Type B pancreatic cell (in vitro differentiated cells): ENCODE results near the gene SNX9. TPM values are rescaled to one million over a fixed set of nuclear protein-coding genes. Genes with fewer than 3 reads are reported as not detected.
A peak's percentile ranks its signal among the peaks of the same experiment; 100 is the strongest.

Source experiments
- DNase-seq: peaks from one replicate; pipeline ENCODE4 v3.0.0; 2021; ENCODE audit warnings: mixed read lengths; ENCODE audit not compliant: unreplicated experiment; ENCODE audit errors: extremely low spot score
- H3K27ac Mint-ChIP-seq: 2 replicates; pipeline ENCODE4 v1.8.0; 2021; ENCODE audit warnings: mild to moderate bottlenecking, mixed read lengths
- H3K27me3 Mint-ChIP-seq: 2 replicates; pipeline ENCODE4 v1.8.0; 2021; ENCODE audit warnings: mixed read lengths
- H3K36me3 Mint-ChIP-seq: 2 replicates; pipeline ENCODE4 v1.8.0; 2021; ENCODE audit warnings: mixed read lengths
- H3K4me1 Mint-ChIP-seq: one replicate; pipeline ENCODE4 v1.8.0; 2021; ENCODE audit warnings: mixed read lengths; ENCODE audit not compliant: unreplicated experiment
- H3K4me3 Mint-ChIP-seq: 2 replicates; pipeline ENCODE4 v1.8.0; 2021; ENCODE audit warnings: mild to moderate bottlenecking, mixed read lengths
- H3K9me3 Mint-ChIP-seq: 2 replicates; pipeline ENCODE4 v1.8.0; 2021; ENCODE audit warnings: mixed read lengths
- total RNA-seq: library from RNA; stranded (reverse); gene quantifications from 2 replicates; pipeline ENCODE4 v1.2.1, GENCODE V29; 2021; ENCODE audit warnings: low replicate concordance
- TF ChIP-seq, protein P1 (sequence below): fragments of 200-600 bp; sonication (generic); conservative IDR thresholded peaks from 2 replicates; pipeline ENCODE4 v1.5.0; 2021; ENCODE audit warnings: antibody characterized with exemption, mild to moderate bottlenecking

SNX9 gene
- total RNA-seq, 1 donor from 2014 or later: 23.2 TPM

DNA sequence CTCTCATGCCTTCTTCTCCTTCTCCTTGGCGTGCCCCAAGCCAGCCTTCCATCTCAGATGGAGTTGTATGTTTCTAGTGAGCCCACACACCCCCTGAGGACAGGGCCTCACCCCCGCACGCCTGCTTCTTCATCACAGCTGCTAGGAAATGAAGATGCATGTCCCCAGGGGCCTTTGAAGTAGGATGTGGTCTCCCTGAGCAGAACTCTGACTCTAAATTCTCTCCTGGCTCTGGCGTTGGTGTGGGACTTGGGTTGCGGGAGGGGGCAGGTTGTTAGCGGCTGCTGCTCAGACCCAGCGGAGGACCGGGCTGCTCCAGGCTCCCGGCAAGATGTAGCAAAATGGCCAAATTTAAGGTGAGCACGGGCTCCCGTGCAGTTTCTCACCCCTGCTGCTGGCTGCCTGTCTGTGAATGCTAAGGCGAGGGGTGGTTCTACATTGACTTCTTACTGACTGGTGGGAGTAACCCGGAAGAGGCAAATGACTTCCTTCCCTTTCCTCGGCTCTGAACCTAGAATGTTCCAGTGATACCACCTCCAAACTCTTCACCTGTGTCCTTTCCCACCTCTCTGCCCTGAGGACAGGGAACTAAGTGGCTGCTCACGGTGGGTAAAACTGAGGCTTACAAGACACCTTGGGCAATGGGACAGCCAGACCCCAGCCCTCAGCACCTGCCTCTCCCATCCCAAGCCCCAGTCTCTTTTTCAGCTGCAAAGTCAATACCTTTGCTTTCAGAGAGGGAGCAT lies 167.4 kb downstream of the SNX9 start:
- DNase-seq: no peak
- TF ChIP-seq, protein P1, sequence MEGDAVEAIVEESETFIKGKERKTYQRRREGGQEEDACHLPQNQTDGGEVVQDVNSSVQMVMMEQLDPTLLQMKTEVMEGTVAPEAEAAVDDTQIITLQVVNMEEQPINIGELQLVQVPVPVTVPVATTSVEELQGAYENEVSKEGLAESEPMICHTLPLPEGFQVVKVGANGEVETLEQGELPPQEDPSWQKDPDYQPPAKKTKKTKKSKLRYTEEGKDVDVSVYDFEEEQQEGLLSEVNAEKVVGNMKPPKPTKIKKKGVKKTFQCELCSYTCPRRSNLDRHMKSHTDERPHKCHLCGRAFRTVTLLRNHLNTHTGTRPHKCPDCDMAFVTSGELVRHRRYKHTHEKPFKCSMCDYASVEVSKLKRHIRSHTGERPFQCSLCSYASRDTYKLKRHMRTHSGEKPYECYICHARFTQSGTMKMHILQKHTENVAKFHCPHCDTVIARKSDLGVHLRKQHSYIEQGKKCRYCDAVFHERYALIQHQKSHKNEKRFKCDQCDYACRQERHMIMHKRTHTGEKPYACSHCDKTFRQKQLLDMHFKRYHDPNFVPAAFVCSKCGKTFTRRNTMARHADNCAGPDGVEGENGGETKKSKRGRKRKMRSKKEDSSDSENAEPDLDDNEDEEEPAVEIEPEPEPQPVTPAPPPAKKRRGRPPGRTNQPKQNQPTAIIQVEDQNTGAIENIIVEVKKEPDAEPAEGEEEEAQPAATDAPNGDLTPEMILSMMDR: no peak
- Mint-ChIP-seq H3K27me3 (no peaks in the 10 kb centered on the region), H3K27ac (no peak overlapping the region), H3K4me1 (peaks cover 37% of the 10 kb centered on the region), H3K9me3 (peaks cover 4% of the 10 kb centered on the region), H3K4me3 (no peak overlapping the region), H3K36me3 (peaks cover 9% of the 10 kb centered on the region)

DNA sequence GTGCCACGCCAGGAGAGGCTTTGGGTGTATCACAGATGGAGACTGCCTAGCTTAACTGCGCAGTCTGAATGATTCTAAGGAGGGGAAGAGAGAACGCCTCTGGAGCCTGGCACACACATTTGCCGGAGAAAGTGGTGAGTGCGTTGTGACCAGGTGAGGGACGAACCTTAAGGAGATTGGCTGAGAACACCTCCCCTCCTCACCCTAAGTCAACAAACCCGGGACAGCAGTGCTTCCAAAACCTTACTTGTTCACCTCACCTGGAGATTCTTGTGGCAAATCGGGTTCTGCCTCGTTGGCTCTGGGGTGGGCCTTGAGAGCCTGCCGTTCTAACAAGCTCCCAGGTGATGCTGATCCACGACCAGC lies 168.0 kb downstream of the SNX9 start:
- Mint-ChIP-seq H3K4me1 (peaks cover 35% of the 10 kb centered on the region), H3K27ac (no peak overlapping the region), H3K36me3 (peaks cover 9% of the 10 kb centered on the region), H3K9me3 (peaks cover 4% of the 10 kb centered on the region), H3K27me3 (no peaks in the 10 kb centered on the region), H3K4me3 (no peak overlapping the region)
- DNase-seq: no peak
- TF ChIP-seq, protein P1: no peak

DNA sequence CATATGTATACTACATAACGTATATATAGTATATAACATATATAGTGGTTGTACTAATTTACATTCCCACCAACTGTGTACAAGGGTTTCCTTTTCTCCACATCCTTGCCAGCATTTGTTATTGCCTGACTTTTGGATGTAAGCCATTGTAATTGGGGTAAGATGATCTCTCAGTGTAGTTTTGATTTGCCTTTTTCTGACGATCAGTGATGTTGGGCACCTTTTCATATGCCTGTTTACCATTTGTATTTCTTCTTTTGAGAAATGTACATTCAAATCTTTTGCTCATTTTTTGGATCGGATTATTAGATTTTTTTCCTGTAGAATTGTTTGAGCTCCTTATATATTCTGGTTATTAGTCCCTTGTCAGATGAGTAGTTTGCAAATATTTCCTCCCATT lies 170.0 kb downstream of the SNX9 start:
- Mint-ChIP-seq H3K4me1 (peaks cover 49% of the 10 kb centered on the region), H3K27me3 (no peaks in the 10 kb centered on the region), H3K27ac (peak overlapping the region; percentile 37), H3K4me3 (peak overlapping the region; percentile 40), H3K36me3 (peaks cover 9% of the 10 kb centered on the region), H3K9me3 (peaks cover 4% of the 10 kb centered on the region)
- no peak for DNase-seq
- TF ChIP-seq, protein P1: no peak

DNA sequence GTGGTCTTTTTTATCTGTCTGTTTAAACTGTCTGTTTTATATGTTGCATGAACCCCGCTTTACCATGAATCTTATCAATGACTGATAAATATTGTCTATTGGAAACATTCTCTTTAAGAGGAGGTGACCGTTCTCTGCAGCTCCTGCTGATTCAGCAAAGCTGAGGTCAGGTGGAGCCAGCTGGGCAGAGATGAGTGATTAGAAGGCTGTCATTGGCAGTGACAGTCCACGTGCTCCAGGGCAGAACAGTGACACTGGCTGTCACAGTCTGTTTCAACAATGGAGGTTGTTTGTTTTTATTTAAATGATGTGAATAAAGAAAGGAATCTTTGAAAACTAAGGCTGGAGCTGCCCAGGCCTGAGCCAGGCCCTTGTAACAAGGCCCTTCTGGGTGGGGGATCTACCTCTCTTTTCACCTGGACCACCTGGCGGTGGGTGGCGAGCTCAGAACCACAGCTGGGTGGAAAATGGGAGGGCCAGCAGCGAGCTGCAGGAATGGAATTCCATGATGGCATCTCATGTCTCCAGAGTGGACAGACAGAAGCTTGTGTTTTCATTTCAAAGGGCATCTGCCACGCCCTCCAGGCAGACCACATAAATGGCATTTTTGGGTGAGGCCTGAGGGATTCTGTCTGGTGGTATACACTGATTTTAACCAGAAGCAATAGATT lies 171.2 kb downstream of the SNX9 start:
- TF ChIP-seq, protein P1: no peak
- Mint-ChIP-seq H3K27ac (peak overlapping the region; percentile 57), H3K9me3 (peaks cover 4% of the 10 kb centered on the region), H3K4me1 (peaks cover 57% of the 10 kb centered on the region), H3K4me3 (no peak overlapping the region), H3K36me3 (peaks cover 9% of the 10 kb centered on the region), H3K27me3 (no peaks in the 10 kb centered on the region)
- DNase-seq: no peak

Other genes with a start within 250 kb of the SNX9 start
- gene SYNJ2, start 158.6 kb downstream of the SNX9 start, total RNA-seq: 17.0 and 31.2 TPM in 2 replicates